Putamen (tissue), 1 donor: ENCODE data around the gene MARK3.
A peak's percentile ranks its signal among the peaks of the same experiment; 100 is the strongest.
"Not testable (repeated sequence)": the region's sequence is repeated elsewhere in the genome, so short reads cannot be mapped to it uniquely, and the experiment has no call there.

ENCODE experiments used
- DNase-seq: peaks from one replicate; pipeline ENCODE4 v3.0.0-alpha.2; 2016; ENCODE audit warnings: low spot score

The MARK3 gene

GRCh38 chr14:103525430-103526246 is 140.4 kb downstream of the MARK3 start:
- not testable (repeated sequence) for DNase-seq

GRCh38 chr14:103526247-103526913 is 141.2 kb downstream of the MARK3 start:
- no peak for DNase-seq

GRCh38 chr14:103526914-103527248 is 141.7 kb downstream of the MARK3 start:
- DNase-seq: no peak

- DNase-seq: no peak
These were observed 142.4 kb downstream of the MARK3 start for GRCh38 chr14:103527408-103528145.

GRCh38 chr14:103528146-103528586 is 143.0 kb downstream of the MARK3 start:
- DNase-seq: no peak

GRCh38 chr14:103528587-103529382 is 143.6 kb downstream of the MARK3 start, which contains the start of gene TRMT61A:
TRMT61A (plus strand) TSS chr14:103529196; CDS start chr14:103529979, 783 bp downstream.
- DNase-seq: peak; percentile 90

GRCh38 chr14:103529383-103530365 is 144.5 kb downstream of the MARK3 start:
- DNase-seq: no peak

GRCh38 chr14:103530390-103530789 is 145.2 kb downstream of the MARK3 start:
- no peak for DNase-seq

GRCh38 chr14:103530831-103531230 is 145.6 kb downstream of the MARK3 start:
- DNase-seq: no peak

- no peak for DNase-seq
These were observed 146.4 kb downstream of the MARK3 start for GRCh38 chr14:103531421-103532215.

GRCh38 chr14:103532216-103533136 is 147.3 kb downstream of the MARK3 start:
- DNase-seq: no peak

- no peak for DNase-seq
These were observed 148.2 kb downstream of the MARK3 start for GRCh38 chr14:103533137-103533998.

- peak; percentile 82 for DNase-seq
These were observed 148.9 kb downstream of the MARK3 start for GRCh38 chr14:103533999-103534575.

- DNase-seq: no peak
These were observed 149.4 kb downstream of the MARK3 start for GRCh38 chr14:103534576-103535061.

- no peak for DNase-seq
These were observed 150.1 kb downstream of the MARK3 start for GRCh38 chr14:103535081-103535890.

- no peak for DNase-seq
These were observed 150.8 kb downstream of the MARK3 start for GRCh38 chr14:103535891-103536565.
